Endothelial cell of umbilical vein (primary cell): Measurements from ENCODE around the gene RBM8A. TPM values are rescaled to one million over a fixed set of nuclear protein-coding genes. Genes with fewer than 3 reads are reported as not detected.

ENCODE experiments used
- BruUV-seq: library from RNA; stranded (reverse); fragments of 400-500 nt; replicated peaks from 2 replicates; lab custom pipeline; 2021; lab: Mats Ljungman, UMichigan
- CTCF ChIA-PET: fragments of 300-600, 350-600 bp; sonication (Branson Sonifier 250); formaldehyde crosslinking; loops from one replicate; lab custom pipeline; 2021; ENCODE audit warnings: antibody characterized with exemption, inconsistent platforms; lab: Charles Lee
- POLR2A ChIA-PET: fragments of 300-600, 350-600 bp; sonication (Branson Sonifier 250); formaldehyde crosslinking; loops from one replicate; lab custom pipeline; 2021; ENCODE audit warnings: antibody characterized with exemption, inconsistent platforms; lab: Charles Lee
- DNase-seq: peaks from one replicate; pipeline ENCODE4 v3.0.0-alpha.2; 2011; ENCODE audit warnings: low read depth, low spot score
- FAIRE-seq: peaks from 2 replicates; lab custom pipeline; 2011; peaks lifted over from hg19 to GRCh38; lab: Jason Lieb, UNC
- H2AFZ ChIP-seq: 2 replicates; pipeline ENCODE4 v1.6.0; 2012; ENCODE audit warnings: low read depth, low read length, control low read depth, inconsistent platforms
- H3K27ac ChIP-seq: 2 replicates; pipeline ENCODE4 v1.5.1; 2011; ENCODE audit warnings: low read depth, mild to moderate bottlenecking, control low read depth, low read length, moderate library complexity; ENCODE audit not compliant: insufficient read depth
- H3K27me3 ChIP-seq, 2 experiments: 2 replicates each; pipeline versions ENCODE4 v1.6.0 to v1.6.1; 2011; ENCODE audit warnings: low read length in 2 of 2, mixed read lengths in 1 of 2; ENCODE audit not compliant: control insufficient read depth in 2 of 2, insufficient read depth in 2 of 2
- H3K36me3 ChIP-seq, 2 experiments: 2 replicates in 1 of 2; 3 replicates in 1 of 2; pipeline ENCODE4 v1.5.1; 2011; ENCODE audit warnings: low read length in 2 of 2, mild to moderate bottlenecking in 1 of 2, moderate library complexity in 1 of 2; ENCODE audit not compliant: control insufficient read depth in 2 of 2, insufficient read depth in 2 of 2; ENCODE audit errors: extremely low read depth in 1 of 2
- H3K4me1 ChIP-seq: 3 replicates; pipeline ENCODE4 v1.5.1; 2011; ENCODE audit warnings: mild to moderate bottlenecking, low read length; ENCODE audit not compliant: control insufficient read depth, insufficient read depth; ENCODE audit errors: extremely low read depth
- H3K4me2 ChIP-seq: 2 replicates; pipeline ENCODE4 v1.6.1; 2011; ENCODE audit warnings: low read length, control low read depth, mixed read lengths; ENCODE audit not compliant: insufficient read depth
- H3K4me3 ChIP-seq, 3 experiments: fragments of 200-600 bp in 1 of 3; sonication (generic), shearing (Covaris generic) in 1 of 3; replicated peaks in 1 of 3; 2 replicates each; pipeline ENCODE4 v1.5.1; 2011 to 2016; ENCODE audit warnings: control low read depth in 3 of 3, low read length in 3 of 3, mild to moderate bottlenecking in 2 of 3, inconsistent platforms in 1 of 3, low read depth in 1 of 3, moderate library complexity in 1 of 3; ENCODE audit not compliant: insufficient read depth in 1 of 3
- H3K79me2 ChIP-seq: 2 replicates; pipeline ENCODE4 v1.6.0; 2012; ENCODE audit warnings: low read length, inconsistent platforms; ENCODE audit not compliant: control insufficient read depth, insufficient read depth
- H3K9ac ChIP-seq: replicated peaks from 2 replicates; pipeline ENCODE3; 2011; ENCODE audit warnings: low read length, control low read depth; ENCODE audit not compliant: insufficient read depth; ENCODE audit errors: extremely low read depth
- H3K9me1 ChIP-seq: replicated peaks from 3 replicates; pipeline ENCODE4 v1.6.0; 2011; ENCODE audit warnings: mild to moderate bottlenecking, low read length; ENCODE audit not compliant: control insufficient read depth, insufficient read depth; ENCODE audit errors: extremely low read depth
- H3K9me3 ChIP-seq: replicated peaks from 2 replicates; pipeline ENCODE4 v1.5.1; 2012; ENCODE audit warnings: low read length, inconsistent platforms; ENCODE audit not compliant: control insufficient read depth, insufficient read depth
- H4K20me1 ChIP-seq: replicated peaks from 2 replicates; pipeline ENCODE3; 2011; ENCODE audit warnings: mild to moderate bottlenecking, low read length; ENCODE audit not compliant: control insufficient read depth, insufficient read depth; ENCODE audit errors: extremely low read depth
- CTCF ChIP-seq, 2 donors: IDR thresholded peaks; 1 replicate in 1 of 2; 2 replicates in 1 of 2; pipeline ENCODE4 v1.5.1; 2011; ENCODE audit warnings: low read length in 2 of 2, mild to moderate bottlenecking in 2 of 2, moderate library complexity in 2 of 2, control low read depth in 1 of 2, inconsistent platforms in 1 of 2, low read depth in 1 of 2; ENCODE audit not compliant: insufficient read depth in 1 of 2; ENCODE audit errors: extremely low read depth in 1 of 2
- EZH2 ChIP-seq: IDR thresholded peaks from 2 replicates; pipeline ENCODE4 v1.6.1; 2012; ENCODE audit warnings: borderline replicate concordance, low read depth, mild to moderate bottlenecking, moderate library complexity, low read length, inconsistent platforms; ENCODE audit not compliant: severe bottlenecking
- FOS ChIP-seq: IDR thresholded peaks from 2 replicates; pipeline ENCODE4 v1.6.1; 2011; ENCODE audit warnings: mild to moderate bottlenecking, low read length, moderate library complexity, borderline replicate concordance; ENCODE audit not compliant: insufficient read depth
- GATA2 ChIP-seq: IDR thresholded peaks from 2 replicates; pipeline ENCODE4 v1.7.0; 2011; ENCODE audit warnings: low read depth, mild to moderate bottlenecking, moderate library complexity, mixed read lengths, low read length; ENCODE audit not compliant: insufficient read length, insufficient read depth
- MYC ChIP-seq: IDR thresholded peaks from one replicate; pipeline ENCODE4 v1.6.1; 2011; ENCODE audit warnings: mild to moderate bottlenecking, low read depth, low read length
- POLR2A ChIP-seq: IDR thresholded peaks from 2 replicates; pipeline ENCODE4 v1.6.1; 2012; ENCODE audit warnings: low read depth, mild to moderate bottlenecking, control low read depth, low read length
- dilution Hi-C: fragments of 300-500 bp; cut with MboI; formaldehyde crosslinking; loops from one replicate; pipeline ENCODE4 v1.15.0; 2019; ENCODE audit warnings: low sequenced_read_pairs; ENCODE audit not compliant: extremely low pct_ligation_motif_present
- intact Hi-C: fragments of 100-400 bp; cut with micrococcal nuclease; formaldehyde crosslinking; loops from one replicate; pipeline ENCODE4 v1.10.0; 2022
- polyA plus RNA-seq, 4 experiments: library from polyadenylated mRNA; depleted of rRNA in 3 of 4; stranded (reverse) in 3 of 4; unstranded in 1 of 4; fragments of >200 nt; gene quantifications; 2 replicates each; pipeline versions ENCODE4 v1.2.1 to v1.2.3, GENCODE V29; 2011 to 2012; ENCODE audit warnings: missing spikeins in 1 of 4
- total RNA-seq: library from RNA; stranded (reverse); gene quantifications from 2 replicates; pipeline ENCODE4 v1.2.3, GENCODE V29; 2021

RBM8A gene
- total and polyA plus RNA-seq, 2 donors (not counting 3 experiments of a cell fraction or from before 2014, with no cell fraction given), result 192 to 194 TPM

GRCh38 chr1:145893306-145894055 is 33.8 kb downstream of the RBM8A start:
- Histone ChIP-seq H3K4me3 (no peak overlapping the region), H3K4me1 (peaks cover 31% of the 10 kb centered on the region), H3K36me3 (peaks cover 2 to 6% of the 10 kb centered on the region in 2 experiments), H3K27me3 (no peaks in the 10 kb centered on the region), H3K4me2 (no peak overlapping the region), H3K9ac (peak overlapping the region; percentile 74), H3K27ac (peak overlapping the region; percentile 95), H2AFZ (no peak overlapping the region), H3K9me3 (no peaks in the 10 kb centered on the region), H3K79me2 (no peaks in the 10 kb centered on the region), H3K9me1 (no peaks in the 10 kb centered on the region), H4K20me1 (no peaks in the 10 kb centered on the region)
- FAIRE-seq (no peak), DNase-seq (no peak)
- TF ChIP-seq CTCF (IDR thresholded peaks at IDR 0.05; ENCODE audit: extremely low read depth in 1 of 2, insufficient read depth in 1 of 2, low read depth in 1 of 2, low read length in 2 of 2), result no peak
- no peak for TF ChIP-seq EZH2
- no peak for TF ChIP-seq MYC
- TF ChIP-seq FOS, result no peak
- no peak for TF ChIP-seq GATA2
- TF ChIP-seq POLR2A, result no peak
- CTCF ChIA-PET, result interaction anchor here (1.9 to 8.9 kb wide), 11 partner anchors 8 to 143 kb away, joined by 8 to 280 read pairs (median 23); partner anchors contain the start of genes ANKRD34A, ITGA10, NUDT17 and PIAS3
- dilution Hi-C loops (no loop called here), intact Hi-C loops (loop anchor here (2.0 to 5.0 kb wide), 2 partner anchors 34 to 49 kb away; partner anchors contain the start of genes NUDT17 and RBM8A)
- no TSS peak for BruUV-seq
- POLR2A ChIA-PET, result interaction anchor here (1.3 to 3.7 kb wide), 4 partner anchors 15 to 158 kb away, joined by 3 to 28 read pairs (median 14); partner anchors contain the start of genes ITGA10, PIAS3 and RBM8A
